Cerebellar nuclear complex (tissue), 1 donor: Measurements from ENCODE around the gene OR8G1.
"Not testable (repeated sequence)": the region's sequence is repeated elsewhere in the genome, so short reads cannot be mapped to it uniquely, and the experiment has no call there.

Experiments
- DNase-seq, 2 experiments: peaks; one replicate each; lab custom pipeline; 2025; lab: John Stamatoyannopoulos, UW

Gene OR8G1

GRCh38 chr11:124238512-124238911 is 2.4 kb upstream of the OR8G1 start:
- no peak for DNase-seq

- not testable (repeated sequence) for DNase-seq
Measured at GRCh38 chr11:124249869-124250268, 9.0 kb downstream of the OR8G1 start.

- DNase-seq: no peak
Measured at GRCh38 chr11:124256076-124256475, 15.2 kb downstream of the OR8G1 start, which contains the start of gene OR8G5. OR8G5 (plus strand) TSS chr11:124256376; CDS start chr11:124264932, 8,556 bp downstream.

- DNase-seq: not testable (repeated sequence)
Measured at GRCh38 chr11:124265041-124265440, 24.1 kb downstream of the OR8G1 start.

GRCh38 chr11:124270886-124271285 is 30.0 kb downstream of the OR8G1 start:
- DNase-seq: not testable (repeated sequence)

GRCh38 chr11:124274000-124274399 is 33.1 kb downstream of the OR8G1 start:
- DNase-seq: no peak

- DNase-seq: no peak
Measured at GRCh38 chr11:124276081-124276480, 35.2 kb downstream of the OR8G1 start.

- no peak for DNase-seq
Measured at GRCh38 chr11:124277207-124277606, 36.3 kb downstream of the OR8G1 start.

- DNase-seq: no peak
Measured at GRCh38 chr11:124277804-124278203, 36.9 kb downstream of the OR8G1 start.

GRCh38 chr11:124278261-124278660 is 37.4 kb downstream of the OR8G1 start:
- no peak for DNase-seq

GRCh38 chr11:124285610-124286344 is 44.9 kb downstream of the OR8G1 start:
- DNase-seq: no peak

- no peak for DNase-seq
Measured at GRCh38 chr11:124294687-124295086, 53.8 kb downstream of the OR8G1 start.

- no peak for DNase-seq
Measured at GRCh38 chr11:124296016-124296415, 55.1 kb downstream of the OR8G1 start.

GRCh38 chr11:124297921-124298320 is 57.0 kb downstream of the OR8G1 start:
- DNase-seq: no peak

GRCh38 chr11:124301548-124301947 is 60.7 kb downstream of the OR8G1 start:
- DNase-seq: no peak

GRCh38 chr11:124302347-124303125 is 61.6 kb downstream of the OR8G1 start:
- DNase-seq: no peak
